HG02798 (cell line): ENCODE results near the gene SRSF8.
"Not testable (repeated sequence)": the region's sequence is repeated elsewhere in the genome, so short reads cannot be mapped to it uniquely, and the experiment has no call there.

Experiments used
- ATAC-seq: cut with Tn5 transposase; IDR thresholded peaks from one replicate; pipeline ENCODE4 v1.9.1; 2021; ENCODE audit warnings: mild to moderate bottlenecking; ENCODE audit not compliant: unreplicated experiment, poor library complexity

Gene SRSF8

DNA sequence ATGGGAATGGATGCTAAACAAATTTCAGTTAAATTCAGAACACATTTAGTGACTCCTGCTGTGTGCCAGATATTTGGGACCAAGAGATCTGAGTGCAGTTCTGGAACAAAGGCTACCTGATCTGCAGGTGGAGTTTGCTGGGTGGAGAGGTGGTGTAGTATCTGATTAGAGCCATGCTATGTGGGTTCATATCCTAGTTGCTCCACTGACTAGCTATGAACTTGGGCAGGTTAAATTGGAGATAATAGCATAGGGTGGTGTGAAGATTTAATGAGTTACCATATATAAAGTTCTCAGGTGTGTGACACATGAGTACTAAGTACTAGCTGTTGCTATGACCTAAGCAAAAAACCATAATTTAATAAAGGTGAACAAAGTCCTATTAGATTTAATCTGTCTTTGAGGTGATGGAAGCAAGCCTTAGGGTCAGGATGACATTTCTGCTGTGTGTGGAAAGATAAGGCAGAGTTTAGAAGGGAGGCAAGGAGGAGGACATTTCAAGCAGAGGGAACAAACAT, 25.0 kb downstream of the SRSF8 start:
- no peak for ATAC-seq

DNA sequence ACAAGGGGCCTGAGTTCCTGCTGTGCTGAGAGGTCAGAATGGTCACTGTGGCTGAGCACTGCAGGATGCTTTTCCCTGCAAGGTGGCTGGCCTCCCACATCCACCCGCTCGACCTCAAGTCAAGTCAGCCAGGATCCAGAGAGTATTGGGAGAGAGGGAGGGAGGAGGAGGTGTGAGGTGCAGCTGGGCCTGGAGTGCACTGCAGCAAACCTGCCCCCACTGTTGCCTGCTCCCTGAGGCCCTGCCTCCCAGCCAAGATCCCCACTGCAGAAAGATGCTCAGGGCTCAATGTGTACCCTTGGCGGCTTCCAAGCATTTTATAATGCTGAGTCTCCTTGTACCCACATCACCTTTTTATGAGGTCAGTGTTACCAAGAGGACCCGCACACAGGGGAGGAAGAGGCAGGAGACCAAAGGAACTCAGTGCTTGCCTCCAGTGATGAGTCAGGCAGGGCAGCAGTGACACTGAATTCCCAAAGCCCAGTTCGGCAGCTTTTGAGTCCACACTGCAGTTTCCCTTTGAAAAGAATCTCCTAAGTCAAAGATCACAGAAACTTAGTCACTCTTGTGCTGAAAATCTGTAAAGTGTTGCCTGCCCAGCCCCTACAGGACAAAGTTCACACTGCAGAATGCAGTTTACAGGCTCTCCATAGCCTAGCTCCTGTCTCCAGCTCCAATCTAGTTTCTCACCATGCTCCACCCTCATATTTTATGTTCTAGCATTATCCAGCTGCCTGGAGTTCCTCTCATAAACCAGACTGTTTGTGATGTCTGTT, 26.0 kb downstream of the SRSF8 start:
- ATAC-seq, result peak; percentile 13

DNA sequence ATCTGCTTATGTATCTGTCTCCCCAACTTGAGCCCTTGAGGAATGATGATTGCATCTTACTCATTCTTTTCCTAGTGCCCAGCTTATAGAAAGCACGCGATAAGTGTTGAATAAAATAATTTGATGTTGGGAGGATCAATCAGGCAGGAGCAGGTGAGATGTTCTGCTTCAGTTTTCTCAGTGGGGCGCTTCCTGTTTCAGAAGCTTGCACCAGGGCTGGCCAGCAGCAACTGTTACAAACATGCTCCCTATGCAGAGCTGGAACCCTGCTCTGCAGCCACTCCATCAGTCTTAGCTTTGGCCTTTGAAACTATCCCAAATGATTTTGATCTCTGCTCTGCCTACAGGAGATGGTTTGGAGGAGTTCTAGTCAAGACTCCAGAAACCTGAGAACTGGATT, 26.8 kb downstream of the SRSF8 start:
- no peak for ATAC-seq

DNA sequence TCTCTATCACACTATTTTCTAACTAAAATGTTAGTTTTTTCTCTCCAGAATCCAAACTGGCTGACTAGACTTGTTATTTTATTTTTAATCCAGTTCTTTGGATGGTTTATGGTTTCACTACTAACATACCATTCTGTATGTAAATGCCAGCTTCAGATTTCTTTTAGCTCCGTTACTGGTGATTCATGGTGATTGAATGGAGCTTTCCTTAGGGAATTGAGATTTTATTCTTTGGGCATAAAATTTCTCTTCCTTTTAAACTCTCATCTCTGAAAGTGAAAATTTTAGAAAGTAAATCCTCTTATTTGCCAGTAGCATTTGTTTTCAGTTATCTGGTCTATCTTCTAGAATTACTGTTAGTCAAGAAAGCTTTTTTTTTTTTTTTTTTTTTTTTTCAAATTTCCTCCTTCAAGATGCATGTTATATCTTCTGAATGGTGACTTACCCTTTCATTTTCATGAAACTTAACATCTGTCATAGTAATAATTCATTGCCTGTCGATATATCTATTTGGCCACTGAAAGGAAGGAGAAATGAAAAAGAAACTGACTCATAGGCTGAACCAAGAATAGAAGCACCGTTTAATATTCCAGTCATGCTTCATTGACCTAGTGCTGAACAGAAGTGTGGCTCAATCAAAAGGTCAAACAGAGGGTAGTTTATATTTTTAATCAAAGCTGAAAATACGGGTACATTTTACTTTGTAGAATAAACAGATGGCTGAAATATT, 29.3 kb downstream of the SRSF8 start:
- peak; percentile 83 for ATAC-seq

DNA sequence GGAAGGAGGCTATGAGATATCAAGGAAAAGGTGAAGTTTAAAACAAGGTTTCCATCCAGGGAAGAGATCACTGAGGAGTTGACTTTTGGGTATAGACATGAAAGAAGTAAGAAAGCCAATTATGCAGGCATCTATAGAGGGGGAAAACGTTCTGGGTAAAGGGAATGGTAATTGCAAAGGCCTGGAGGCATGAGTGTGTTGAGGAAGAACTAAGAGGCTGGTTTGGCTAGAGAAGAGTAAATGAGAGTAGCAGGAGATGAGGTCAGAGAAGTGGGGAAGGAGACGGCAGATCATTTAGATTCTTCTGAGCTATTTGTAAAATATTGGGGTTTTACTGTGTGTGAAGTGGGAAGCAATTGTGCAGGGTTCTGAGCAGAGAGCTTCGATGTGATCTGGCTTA, 30.5 kb downstream of the SRSF8 start:
- no peak for ATAC-seq

DNA sequence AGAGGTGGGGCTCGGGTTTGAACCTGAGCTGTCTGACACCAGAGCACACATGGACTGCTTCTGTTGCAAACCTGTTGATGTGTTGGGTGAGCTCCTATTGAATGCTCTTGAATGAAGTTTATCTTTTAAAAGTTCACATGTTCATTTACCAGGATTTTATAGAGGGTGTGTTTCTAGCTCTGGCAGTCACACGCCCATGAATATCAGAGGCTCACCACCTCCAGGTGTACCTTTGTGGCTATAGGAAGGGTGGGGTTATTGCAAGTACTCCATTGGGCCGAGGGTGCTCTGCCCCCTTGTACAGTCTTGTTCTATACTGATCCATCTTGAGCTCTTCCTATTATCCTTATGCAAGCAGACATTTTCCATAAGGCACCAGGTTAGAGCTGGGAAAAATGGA, 32.1 kb downstream of the SRSF8 start:
- ATAC-seq, result no peak

DNA sequence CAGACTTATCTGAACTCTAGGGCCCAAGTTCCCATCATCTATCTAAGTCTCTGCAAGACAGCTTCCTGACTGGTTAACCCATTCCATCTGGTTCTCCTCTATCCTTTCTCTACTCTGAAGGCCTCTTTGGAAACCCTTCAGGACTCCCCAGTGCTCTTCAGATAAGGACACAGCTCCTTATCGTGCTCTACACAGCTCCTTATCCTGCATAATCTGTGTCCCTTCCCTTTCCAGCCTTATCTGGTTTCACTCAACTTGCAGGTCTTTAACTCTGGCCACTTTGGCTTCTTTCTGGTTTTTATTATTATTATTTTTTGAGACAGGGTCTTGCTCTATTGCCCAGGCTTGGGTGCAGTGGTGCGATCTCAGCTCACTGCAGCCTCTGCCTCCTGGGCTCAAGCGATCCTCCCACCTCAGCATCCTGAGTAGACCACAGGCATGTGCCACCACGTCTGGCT, 33.5 kb downstream of the SRSF8 start:
- no peak for ATAC-seq

DNA sequence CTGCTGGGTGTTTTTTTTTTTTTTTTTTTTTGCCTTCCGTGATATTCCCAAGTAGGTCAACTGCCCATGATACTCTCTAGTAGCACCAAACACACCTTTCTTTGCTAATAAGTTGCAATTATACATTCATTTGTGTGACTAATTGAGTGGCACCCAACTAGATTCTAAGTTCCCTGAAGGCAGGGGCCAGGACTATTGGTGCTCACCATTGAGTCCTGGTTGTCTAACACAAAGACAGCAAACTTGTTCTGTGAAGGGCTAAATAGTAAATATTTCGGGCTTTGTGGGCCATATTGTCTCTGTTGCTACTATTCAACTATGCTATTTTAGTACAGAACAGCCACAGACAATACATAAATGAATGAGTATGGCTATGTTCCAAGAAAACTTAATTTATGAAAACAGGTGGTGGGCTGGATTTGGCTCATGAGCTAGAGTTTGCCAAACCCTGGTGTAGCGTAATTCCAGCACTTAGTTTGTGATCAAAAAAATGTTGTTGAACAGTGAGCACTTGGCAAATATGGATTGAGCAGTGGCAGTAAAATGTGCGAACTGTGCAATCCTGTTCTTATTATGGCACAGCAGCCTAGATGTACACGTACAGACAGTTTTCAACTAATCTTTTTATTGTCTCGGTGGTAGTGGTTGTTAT, 34.3 kb downstream of the SRSF8 start:
- no peak for ATAC-seq

DNA sequence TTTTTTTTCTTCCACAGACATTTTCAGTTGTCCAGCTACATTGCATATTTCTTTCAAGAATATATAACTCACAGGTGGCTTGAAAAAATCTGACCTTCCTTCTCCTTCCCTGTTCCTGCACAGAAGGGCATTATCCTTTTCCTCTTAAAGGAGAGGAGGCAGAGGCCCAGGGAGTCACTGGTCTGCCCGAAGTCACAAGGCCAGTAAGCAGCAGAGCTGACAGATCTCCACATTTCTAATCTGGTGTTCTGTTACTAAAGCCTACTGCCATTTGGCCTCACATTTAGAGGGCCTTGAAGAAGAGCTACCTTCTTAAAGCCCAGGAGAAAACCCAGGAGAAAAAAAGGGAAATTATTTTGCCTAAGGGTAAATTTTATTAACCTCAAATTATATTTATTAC, 35.2 kb downstream of the SRSF8 start:
- no peak for ATAC-seq

DNA sequence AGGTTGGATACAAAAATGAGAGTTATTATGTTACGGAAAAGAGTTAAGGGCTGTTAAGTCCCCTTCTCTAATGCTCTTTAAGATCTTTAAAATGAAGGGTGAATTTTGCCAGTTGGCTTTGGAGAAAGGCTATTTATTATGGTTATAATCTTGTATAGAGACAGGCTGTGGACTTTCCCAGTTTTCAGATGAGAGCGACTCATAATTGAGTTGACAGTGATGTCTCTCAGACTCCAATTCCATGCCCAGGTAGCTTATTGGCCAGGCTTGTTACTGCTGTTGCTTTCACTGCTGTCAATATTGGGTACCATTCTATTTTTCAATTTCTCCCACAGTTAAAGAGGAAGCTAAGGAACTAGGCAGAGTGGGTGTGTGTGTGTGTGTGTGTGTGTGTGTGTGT, 36.0 kb downstream of the SRSF8 start:
- no peak for ATAC-seq

DNA sequence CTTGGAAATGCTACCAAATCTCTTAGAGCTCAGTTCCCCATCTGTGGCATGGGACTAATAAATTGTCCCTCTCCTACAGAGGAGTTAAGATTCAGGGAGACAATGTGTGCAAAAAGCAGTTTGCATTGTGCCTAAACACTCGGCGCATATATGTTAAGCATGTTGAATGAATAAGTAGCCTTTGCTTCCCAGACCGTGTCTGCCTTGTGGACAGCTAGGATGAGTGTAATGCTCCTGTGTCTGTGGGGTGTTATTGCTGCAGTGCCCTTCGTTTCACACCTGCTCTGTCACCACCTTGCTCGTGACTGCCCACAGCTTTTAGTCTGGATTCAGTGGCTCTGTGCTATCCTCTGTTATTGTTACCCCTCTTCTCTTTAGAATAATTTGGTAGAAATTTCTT, 37.0 kb downstream of the SRSF8 start:
- ATAC-seq, result no peak

DNA sequence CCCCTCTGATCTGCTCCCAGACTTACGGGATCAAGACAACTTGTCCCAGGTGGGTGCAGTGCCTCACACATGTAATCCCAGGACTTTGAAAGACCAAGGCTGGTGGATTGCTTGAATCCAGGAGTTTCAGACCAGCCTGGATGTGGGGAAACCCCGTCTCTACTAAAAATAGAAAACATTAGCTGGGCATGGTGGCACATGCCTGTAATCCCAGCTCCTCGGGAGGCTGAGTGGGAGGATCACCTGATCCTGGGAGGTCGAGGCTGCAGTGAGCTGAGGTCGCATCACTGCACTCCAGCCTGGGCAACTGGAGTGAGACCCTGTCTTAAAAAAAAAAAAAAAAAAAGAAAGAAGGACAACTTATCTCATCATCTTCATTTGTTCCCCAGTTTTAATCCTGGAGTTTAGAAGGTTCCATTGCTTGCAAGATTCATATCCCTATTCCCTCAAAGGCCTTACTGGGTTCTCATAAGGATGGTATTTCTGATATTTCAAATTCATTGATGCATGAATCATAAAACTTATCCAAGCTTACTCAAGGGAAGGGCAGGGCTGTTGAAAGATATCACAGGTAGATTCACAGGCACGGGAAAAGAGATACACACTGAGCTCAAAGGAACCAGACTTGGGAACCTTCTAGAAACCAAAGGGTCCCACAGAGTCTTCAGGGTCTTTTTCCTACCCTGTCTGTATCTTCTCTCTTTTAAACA, 37.6 kb downstream of the SRSF8 start:
- ATAC-seq, result no peak

DNA sequence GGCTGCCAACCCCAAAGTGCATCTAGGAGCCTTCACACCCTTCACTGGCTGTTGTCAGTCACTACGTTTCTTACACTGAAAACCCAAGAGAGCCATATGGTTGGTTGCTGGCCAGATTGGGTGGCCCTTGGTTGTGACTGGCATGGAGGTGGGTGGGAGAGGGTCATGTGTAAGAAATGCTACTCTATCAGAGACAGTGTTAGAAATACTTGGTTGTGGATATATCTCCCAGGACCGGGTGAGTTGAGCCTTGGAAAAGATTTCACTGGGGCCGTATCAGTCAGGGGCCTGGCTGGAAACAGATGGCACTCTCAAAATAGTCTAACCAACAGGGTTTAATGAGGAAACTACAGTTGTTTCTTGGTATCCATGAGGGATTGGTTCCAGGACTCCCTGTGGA, 38.1 kb downstream of the SRSF8 start:
- no peak for ATAC-seq

DNA sequence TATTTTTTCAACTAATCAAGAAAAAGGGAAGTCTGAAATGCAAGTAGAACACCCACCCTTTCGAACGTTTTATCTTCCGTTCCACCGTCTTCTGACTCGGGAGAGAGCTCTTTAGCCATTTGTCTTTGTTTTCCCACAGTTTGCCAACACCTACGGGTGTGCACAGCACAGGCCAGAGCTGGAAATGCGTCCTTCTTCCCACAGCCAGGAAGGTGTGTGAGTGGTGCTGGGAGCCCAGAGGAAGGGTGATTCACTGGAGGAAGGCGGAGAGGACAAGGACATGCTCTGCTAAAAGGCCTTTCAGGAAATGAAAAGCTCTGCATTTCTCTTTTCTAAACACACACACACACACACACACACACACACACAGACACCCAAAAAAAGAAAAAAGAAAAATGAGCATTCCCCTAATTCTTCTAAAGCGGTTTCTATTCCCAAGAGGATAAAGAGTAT, 41.5 kb downstream of the SRSF8 start:
- ATAC-seq, result no peak

DNA sequence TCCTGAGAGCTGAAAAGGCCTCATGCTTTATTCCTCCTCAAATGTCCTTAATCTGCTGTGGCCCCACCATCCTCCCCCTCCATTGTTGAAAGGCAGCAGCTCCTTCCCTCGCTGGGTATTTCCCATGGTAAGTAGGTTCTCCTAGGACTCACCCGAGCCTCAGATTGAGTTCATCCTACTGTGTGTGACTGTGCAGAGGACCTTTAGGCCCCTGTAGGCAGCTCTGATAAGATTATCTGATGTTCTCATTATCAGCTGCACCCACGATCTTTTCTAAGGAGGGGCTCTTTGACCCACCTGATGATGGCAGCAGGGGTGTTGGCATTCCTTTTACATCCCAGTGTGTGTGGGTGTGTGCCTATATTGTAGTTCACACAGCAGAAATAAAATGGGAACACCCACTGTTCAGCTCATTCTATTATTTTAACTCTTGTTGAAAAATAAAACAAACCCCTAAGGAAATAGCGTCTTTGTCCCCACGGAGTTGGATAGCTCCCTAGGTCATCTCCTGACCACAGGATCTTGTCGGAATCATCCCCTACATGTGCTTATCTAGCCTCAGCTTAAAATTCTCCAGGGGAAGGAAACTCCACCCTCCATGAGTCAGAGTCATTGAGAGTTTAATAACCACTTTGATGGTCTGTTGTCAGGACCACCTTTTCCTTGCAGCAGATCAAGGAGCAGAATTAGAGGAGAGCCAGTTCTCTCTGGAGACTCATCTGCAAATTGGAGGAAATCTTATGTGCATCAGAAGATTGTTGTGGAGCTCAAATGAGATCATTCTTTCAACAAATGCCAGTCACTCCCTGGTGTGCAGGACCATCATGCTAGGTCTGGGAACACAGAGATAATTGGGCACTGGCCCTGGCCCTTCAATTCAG, 42.2 kb downstream of the SRSF8 start:
- no peak for ATAC-seq

DNA sequence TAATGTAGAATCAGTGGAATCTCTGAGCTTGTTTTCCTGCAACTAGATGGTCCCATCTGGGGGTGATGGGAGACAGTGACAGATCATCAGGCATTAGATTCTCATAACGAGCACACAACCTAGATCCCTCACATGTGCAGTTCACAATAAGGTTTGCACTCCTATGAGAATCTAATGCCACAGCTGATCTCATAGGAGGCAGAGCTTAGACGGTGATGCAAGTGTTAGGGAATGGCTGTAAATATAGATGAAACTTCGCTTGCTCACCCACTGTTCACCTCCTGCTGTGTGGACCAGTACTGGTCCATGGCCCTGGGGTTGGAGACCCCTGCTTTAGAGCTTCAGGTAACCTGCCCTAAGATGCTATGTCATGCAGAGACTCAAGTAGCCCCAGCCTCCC, 44.8 kb downstream of the SRSF8 start:
- ATAC-seq, result not testable (repeated sequence)

DNA sequence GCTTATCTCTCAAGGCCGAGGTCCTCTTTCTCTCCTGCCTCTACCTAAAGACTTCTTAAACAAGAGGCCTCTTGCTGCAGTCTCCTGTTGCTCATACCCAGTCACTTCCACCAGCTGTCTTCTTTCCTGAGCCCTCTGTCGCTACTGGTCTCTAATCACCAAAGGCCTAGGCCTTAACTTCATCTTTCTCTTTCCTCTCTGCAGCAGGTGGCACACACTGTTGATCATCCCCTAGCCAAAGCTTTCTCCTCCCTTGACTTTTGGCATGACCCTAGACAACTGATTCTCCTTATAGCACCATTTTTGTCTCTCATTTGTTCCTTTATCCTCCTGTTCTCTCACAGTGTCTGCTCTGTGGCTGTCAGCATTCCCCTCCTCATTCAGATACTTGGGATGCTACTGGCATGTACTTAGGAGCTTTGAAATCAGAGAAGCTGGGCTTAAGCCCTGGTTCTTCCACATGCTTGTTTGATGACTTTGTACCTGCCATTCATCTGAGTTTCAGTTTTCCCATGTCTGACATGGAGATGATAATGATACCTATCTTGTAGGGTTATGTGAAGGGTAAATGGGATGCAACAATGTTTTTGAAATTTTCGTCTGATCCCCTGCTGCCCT, 45.3 kb downstream of the SRSF8 start:
- ATAC-seq, result no peak

DNA sequence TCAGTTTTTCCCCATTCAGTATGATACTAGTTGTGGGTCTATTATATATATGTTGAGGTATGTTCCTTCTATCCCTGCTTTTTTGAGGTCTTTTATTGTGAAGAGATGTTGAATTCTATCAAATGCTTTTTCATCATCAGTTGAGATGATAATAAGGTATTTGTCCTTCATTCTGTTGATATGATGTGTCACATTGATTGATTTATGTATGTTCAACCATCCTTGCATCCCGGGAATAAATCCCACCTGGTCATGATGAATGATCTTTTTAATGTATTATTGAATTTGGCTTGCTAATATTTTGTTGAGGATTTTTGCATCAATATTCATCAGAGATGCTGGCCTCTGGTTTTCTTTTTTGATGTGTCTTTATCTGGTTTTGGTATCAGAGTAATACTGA, 48.9 kb downstream of the SRSF8 start:
- no peak for ATAC-seq
